OCI-LY7 (cell line): ENCODE data around the gene GAS6. TPM values are rescaled to one million over a fixed set of nuclear protein-coding genes. Genes with fewer than 3 reads are reported as not detected.

Experiments
- BruUV-seq: library from RNA; stranded (reverse); fragments of 400-500 nt; replicated peaks from 2 replicates; lab custom pipeline; 2021; lab: Mats Ljungman, UMichigan
- CTCF ChIA-PET: fragments of 300-600 bp; sonication (Branson Sonifier 250); formaldehyde crosslinking; loops from one replicate; lab custom pipeline; 2022; ENCODE audit warnings: antibody characterized with exemption; ENCODE audit not compliant: unreplicated experiment; lab: Charles Lee
- POLR2A ChIA-PET: fragments of 300-600 bp; sonication (Branson Sonifier 250); formaldehyde crosslinking; loops from one replicate; lab custom pipeline; 2022; ENCODE audit warnings: antibody characterized with exemption; lab: Charles Lee
- DNase-seq: peaks from one replicate; pipeline ENCODE4 v3.0.0-alpha.2; 2015; ENCODE audit warnings: low spot score
- H2AFZ ChIP-seq: fragments of 200-600 bp; sonication (generic), shearing (Covaris generic); 2 replicates; pipeline ENCODE4 v1.6.1; 2014; ENCODE audit warnings: mild to moderate bottlenecking, antibody characterized with exemption, low read length, moderate library complexity
- H3K27ac ChIP-seq: fragments of 200-600 bp; sonication (generic); 2 replicates; pipeline ENCODE4 v1.5.1; 2014; ENCODE audit warnings: mixed run types, low read depth, mild to moderate bottlenecking, moderate library complexity, low read length, inconsistent platforms; ENCODE audit not compliant: poor library complexity, severe bottlenecking
- H3K36me3 ChIP-seq: fragments of 200-600 bp; sonication (generic); 2 replicates; pipeline ENCODE4 v1.6.1; 2014; ENCODE audit warnings: mild to moderate bottlenecking, antibody characterized with exemption, low read length, moderate library complexity, mixed read lengths; ENCODE audit not compliant: insufficient read depth
- H3K4me1 ChIP-seq: fragments of 200-600 bp; sonication (generic); 2 replicates; pipeline ENCODE4 v1.5.1; 2014; ENCODE audit warnings: mild to moderate bottlenecking, low read length; ENCODE audit not compliant: insufficient read depth, poor library complexity, severe bottlenecking
- H3K4me2 ChIP-seq: fragments of 200-600 bp; sonication (generic); 2 replicates; pipeline ENCODE4 v1.6.1; 2014; ENCODE audit warnings: mild to moderate bottlenecking, low read length
- H3K4me3 ChIP-seq: fragments of 200-600 bp; sonication (generic); 2 replicates; pipeline ENCODE4 v1.5.1; 2014; ENCODE audit warnings: mild to moderate bottlenecking, low read depth, low read length; ENCODE audit not compliant: poor library complexity, severe bottlenecking
- H3K79me2 ChIP-seq: fragments of 200-600 bp; sonication (generic); 2 replicates; pipeline ENCODE4 v1.6.1; 2016; ENCODE audit warnings: low read depth, mild to moderate bottlenecking, low read length, moderate library complexity, mixed read lengths; ENCODE audit not compliant: insufficient read depth
- H3K9me2 ChIP-seq: fragments of 200-600 bp; sonication (generic); 2 replicates; pipeline ENCODE4 v1.6.1; 2016; ENCODE audit warnings: mild to moderate bottlenecking, low read length, mixed read lengths; ENCODE audit not compliant: insufficient read depth
- H3K9me3 ChIP-seq: fragments of 200-600 bp; sonication (generic); 2 replicates; pipeline ENCODE4 v1.6.1; 2014; ENCODE audit warnings: mild to moderate bottlenecking, mixed run types, low read length, mixed read lengths
- H4K20me1 ChIP-seq: fragments of 200-600 bp; sonication (generic); 2 replicates; pipeline ENCODE4 v1.6.1; 2014; ENCODE audit warnings: mild to moderate bottlenecking, antibody characterized with exemption, low read length, moderate library complexity, mixed read lengths; ENCODE audit not compliant: insufficient read depth
- CTCF ChIP-seq: fragments of 200-600 bp; sonication (generic); conservative IDR thresholded peaks from 2 replicates; pipeline ENCODE4 v1.5.1; 2014; ENCODE audit warnings: mild to moderate bottlenecking, antibody characterized with exemption, low read length, moderate library complexity, mixed read lengths
- EZH2phosphoT487 ChIP-seq: fragments of 200-600 bp; sonication (generic); IDR thresholded peaks from 2 replicates; pipeline ENCODE4 v1.6.1; 2018; ENCODE audit warnings: low read depth, borderline replicate concordance, mild to moderate bottlenecking, mixed run types, antibody characterized with exemption, low read length, moderate library complexity, mixed read lengths
- intact Hi-C: fragments of 100-400 bp; cut with micrococcal nuclease; formaldehyde crosslinking; loops from one replicate; pipeline ENCODE4 v1.10.0; 2022; ENCODE audit not compliant: unreplicated experiment
- total RNA-seq, 2 experiments: library from RNA; depleted of rRNA in 1 of 2; stranded (reverse); fragments of >200 nt in 1 of 2; shearing (Covaris generic) in 1 of 2; gene quantifications; 2 replicates each; pipeline ENCODE4 v1.2.3, GENCODE V29; 2014 to 2022

The GAS6 gene
- total RNA-seq, 2 experiments from 2014 or later: not detected

DNA sequence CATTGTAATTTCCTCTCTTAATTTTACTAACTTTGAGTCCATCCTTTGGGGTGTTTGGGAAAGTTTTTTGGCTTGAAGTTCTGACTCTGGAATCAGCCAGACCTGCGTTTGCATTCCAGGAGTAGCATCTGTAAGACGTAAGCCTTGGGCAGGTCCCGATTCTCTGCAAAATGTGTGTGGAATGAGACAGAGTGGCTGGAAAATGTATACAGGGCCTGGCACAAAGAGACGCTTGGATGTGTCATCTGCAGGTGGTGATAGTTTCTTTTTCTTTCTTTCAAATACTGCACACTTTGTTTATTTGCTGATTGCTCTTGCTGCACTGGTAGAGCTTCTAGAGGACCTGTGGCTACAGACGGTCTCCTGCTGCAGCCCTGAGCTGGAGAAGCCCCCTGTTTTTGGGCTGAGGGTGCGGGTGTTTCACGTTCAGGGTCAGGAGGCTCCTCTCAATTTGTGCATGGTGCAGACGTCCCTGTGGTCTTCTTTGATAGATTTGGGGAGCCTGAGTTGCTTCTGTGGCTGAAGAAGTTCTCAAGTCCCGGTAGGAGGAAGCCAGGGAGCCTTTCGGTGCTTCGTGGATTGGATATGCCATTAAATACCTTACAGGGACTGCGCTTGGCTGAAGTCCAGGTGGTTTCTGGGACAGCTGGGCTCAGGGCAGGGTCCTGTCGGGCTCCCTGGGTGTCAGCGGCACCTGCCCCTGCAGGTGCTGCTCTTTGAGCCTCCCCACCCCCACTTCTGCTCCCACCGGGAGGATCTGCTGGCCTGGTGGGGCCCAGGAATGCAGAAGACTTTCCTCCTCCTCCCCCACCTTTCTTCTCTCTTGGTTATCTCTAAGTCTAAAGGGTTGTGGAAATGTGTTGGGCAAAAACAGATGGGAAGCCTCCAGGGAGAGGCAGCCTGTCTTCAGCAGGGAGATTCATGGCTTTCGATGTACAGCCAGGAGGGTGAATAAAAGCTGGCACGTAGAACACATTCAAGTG is 44.0 kb upstream of the GAS6 start:
- CTCF ChIA-PET: no interaction called here
- BruUV-seq: no TSS peak
- H3K9me2 ChIP-seq: no peaks in the 10 kb centered on the region
- H3K79me2 ChIP-seq: no peaks in the 10 kb centered on the region
- no peaks in the 10 kb centered on the region for H3K4me1 ChIP-seq
- H3K4me2 ChIP-seq: no peak overlapping the region
- H3K27ac ChIP-seq: no peak overlapping the region
- H3K36me3 ChIP-seq: no peaks in the 10 kb centered on the region
- POLR2A ChIA-PET: no interaction called here
- TF ChIP-seq CTCF (no peak), EZH2phosphoT487 (no peak)
- DNase-seq: no peak
- H2AFZ ChIP-seq: no peak overlapping the region
- no peaks in the 10 kb centered on the region for H3K9me3 ChIP-seq
- intact Hi-C loops: no loop called here
- H4K20me1 ChIP-seq: no peaks in the 10 kb centered on the region
- no peak overlapping the region for H3K4me3 ChIP-seq

- H4K20me1 ChIP-seq: no peaks in the 10 kb centered on the region
- ChIA-PET POLR2A (no interaction called here), CTCF (no interaction called here)
- no peak overlapping the region for H3K27ac ChIP-seq
- H3K9me3 ChIP-seq: no peaks in the 10 kb centered on the region
- DNase-seq: no peak
- H3K36me3 ChIP-seq: no peaks in the 10 kb centered on the region
- TF ChIP-seq EZH2phosphoT487 (no peak), CTCF (no peak)
- H2AFZ ChIP-seq: no peak overlapping the region
- no peaks in the 10 kb centered on the region for H3K79me2 ChIP-seq
- H3K4me2 ChIP-seq: no peak overlapping the region
- H3K4me1 ChIP-seq: no peaks in the 10 kb centered on the region
- no TSS peak for BruUV-seq
- H3K9me2 ChIP-seq: no peaks in the 10 kb centered on the region
- H3K4me3 ChIP-seq: no peak overlapping the region
- intact Hi-C loops: no loop called here
Measured at GRCh38 chr13:113906571-113906970, 42.7 kb upstream of the GAS6 start.

DNA sequence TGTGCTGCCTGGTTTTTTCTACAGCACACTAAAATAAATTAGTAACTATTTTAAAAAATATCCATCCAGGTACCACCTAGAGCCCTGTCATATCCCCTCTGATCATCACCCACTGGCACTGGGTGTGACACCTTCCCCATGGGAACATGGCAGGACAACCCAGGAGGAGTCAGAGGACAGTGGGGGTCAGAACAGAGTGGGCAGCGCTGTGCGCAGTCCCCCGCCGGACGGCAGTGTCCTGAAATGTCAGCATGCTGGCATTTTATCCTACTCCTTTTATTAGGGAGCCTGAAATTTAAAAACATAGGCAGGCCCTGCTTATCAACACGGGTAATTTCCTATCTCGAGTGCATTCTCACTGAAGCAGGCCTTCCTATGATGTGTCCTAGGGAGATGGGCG is 42.1 kb upstream of the GAS6 start:
- Histone ChIP-seq H3K9me2 (no peaks in the 10 kb centered on the region), H3K4me2 (no peak overlapping the region), H2AFZ (no peak overlapping the region), H3K4me1 (no peaks in the 10 kb centered on the region), H3K36me3 (no peaks in the 10 kb centered on the region), H3K9me3 (no peaks in the 10 kb centered on the region), H3K27ac (no peak overlapping the region), H3K4me3 (no peak overlapping the region), H4K20me1 (no peaks in the 10 kb centered on the region), H3K79me2 (no peaks in the 10 kb centered on the region)
- no TSS peak for BruUV-seq
- no peak for DNase-seq
- POLR2A ChIA-PET: no interaction called here
- no peak for TF ChIP-seq CTCF
- TF ChIP-seq EZH2phosphoT487: no peak
- CTCF ChIA-PET: no interaction called here
- intact Hi-C loops: no loop called here
